GM23248 (cell line): ENCODE measurements around the gene PHKG1. TPM values are rescaled to one million over a fixed set of nuclear protein-coding genes. Genes with fewer than 3 reads are reported as not detected.

ENCODE experiments used
- DNase-seq: peaks from one replicate; pipeline ENCODE4 v3.0.0-alpha.2; 2015
- H2AFZ ChIP-seq: fragments of 200-600 bp; sonication (generic); 2 replicates; pipeline ENCODE4 v1.6.1; 2016; ENCODE audit warnings: antibody characterized with exemption
- H3F3A ChIP-seq: fragments of 200-600 bp; sonication (generic); 2 replicates; pipeline ENCODE4 v1.6.1; 2016; ENCODE audit warnings: mild to moderate bottlenecking, antibody characterized with exemption, mixed run types; ENCODE audit not compliant: insufficient read depth
- H3K27ac ChIP-seq: fragments of 200-600 bp; sonication (generic); 2 replicates; pipeline ENCODE4 v1.5.1; 2016; ENCODE audit warnings: mild to moderate bottlenecking
- H3K27me3 ChIP-seq: fragments of 200-600 bp; sonication (generic); replicated peaks from 2 replicates; pipeline ENCODE4 v1.6.1; 2016; ENCODE audit warnings: mild to moderate bottlenecking; ENCODE audit not compliant: insufficient read depth
- H3K36me3 ChIP-seq: fragments of 200-600 bp; sonication (generic); 2 replicates; pipeline ENCODE4 v1.6.1; 2016; ENCODE audit warnings: low read depth, mild to moderate bottlenecking
- H3K4me1 ChIP-seq: fragments of 200-600 bp; sonication (generic); 2 replicates; pipeline ENCODE4 v1.6.1; 2016; ENCODE audit warnings: mild to moderate bottlenecking; ENCODE audit not compliant: insufficient read depth
- H3K4me2 ChIP-seq: fragments of 200-600 bp; sonication (generic); one replicate; pipeline ENCODE4 v1.6.1; 2016; ENCODE audit warnings: mild to moderate bottlenecking; ENCODE audit not compliant: unreplicated experiment
- H3K4me3 ChIP-seq: fragments of 200-600 bp; sonication (generic); 2 replicates; pipeline ENCODE4 v1.5.1; 2016; ENCODE audit warnings: mild to moderate bottlenecking
- H3K79me2 ChIP-seq: fragments of 200-600 bp; sonication (generic); 2 replicates; pipeline ENCODE4 v1.6.1; 2016; ENCODE audit warnings: mild to moderate bottlenecking; ENCODE audit not compliant: insufficient read depth
- H3K9ac ChIP-seq: fragments of 200-600 bp; sonication (generic); 2 replicates; pipeline ENCODE4 v1.6.1; 2016; ENCODE audit warnings: mild to moderate bottlenecking
- H3K9me2 ChIP-seq: fragments of 200-600 bp; sonication (generic); 2 replicates; pipeline ENCODE4 v1.6.1; 2016; ENCODE audit warnings: mixed run types, mild to moderate bottlenecking, moderate library complexity; ENCODE audit not compliant: insufficient read depth
- H3K9me3 ChIP-seq: fragments of 200-600 bp; sonication (generic); one replicate; pipeline ENCODE4 v1.6.1; 2017; ENCODE audit warnings: low read depth
- H4K20me1 ChIP-seq: fragments of 200-600 bp; sonication (generic); 2 replicates; pipeline ENCODE4 v1.6.0; 2016; ENCODE audit not compliant: insufficient read depth
- EZH2 ChIP-seq: fragments of 200-600 bp; sonication (generic); IDR thresholded peaks from 2 replicates; pipeline ENCODE4 v1.6.1; 2018; ENCODE audit warnings: antibody characterized with exemption, mild to moderate bottlenecking; ENCODE audit not compliant: insufficient read depth, poor library complexity, severe bottlenecking
- EZH2phosphoT487 ChIP-seq: fragments of 200-600 bp; sonication (generic); IDR thresholded peaks from 2 replicates; pipeline ENCODE4 v1.6.1; 2018; ENCODE audit warnings: antibody characterized with exemption, moderate library complexity, mild to moderate bottlenecking, low read depth; ENCODE audit not compliant: insufficient read depth
- WGBS, 2 experiments: methylation state at CpG; one replicate each; pipeline ENCODE4 v1.1.6; 2015 to 2017; ENCODE audit warnings: low lambda C conversion rate in 2 of 2, low coverage in 1 of 2; ENCODE audit errors: missing lambda C conversion rate in 2 of 2; 5-methylcytosine and 5-hydroxymethylcytosine counted together
- in situ Hi-C: fragments of 300-500 bp; cut with MboI; formaldehyde crosslinking; loops from 2 replicates; pipeline ENCODE4 v1.15.0; 2020
- polyA plus RNA-seq: library from polyadenylated mRNA; unstranded; fragments of >200 nt; fragmentation: Nextera tagmentation; extraction: Ambion mirVana; gene quantifications from 2 replicates; pipeline ENCODE4 v1.2.1, GENCODE V29; 2016
- total RNA-seq: library from RNA; depleted of rRNA; stranded (reverse); fragments of >200 nt; shearing (Covaris generic); gene quantifications from 2 replicates; pipeline ENCODE4 v1.2.3, GENCODE V29; 2014

The PHKG1 gene
- total and polyA plus RNA-seq, 2 experiments from 2014 or later: 0.32 to 0.41 TPM

DNA sequence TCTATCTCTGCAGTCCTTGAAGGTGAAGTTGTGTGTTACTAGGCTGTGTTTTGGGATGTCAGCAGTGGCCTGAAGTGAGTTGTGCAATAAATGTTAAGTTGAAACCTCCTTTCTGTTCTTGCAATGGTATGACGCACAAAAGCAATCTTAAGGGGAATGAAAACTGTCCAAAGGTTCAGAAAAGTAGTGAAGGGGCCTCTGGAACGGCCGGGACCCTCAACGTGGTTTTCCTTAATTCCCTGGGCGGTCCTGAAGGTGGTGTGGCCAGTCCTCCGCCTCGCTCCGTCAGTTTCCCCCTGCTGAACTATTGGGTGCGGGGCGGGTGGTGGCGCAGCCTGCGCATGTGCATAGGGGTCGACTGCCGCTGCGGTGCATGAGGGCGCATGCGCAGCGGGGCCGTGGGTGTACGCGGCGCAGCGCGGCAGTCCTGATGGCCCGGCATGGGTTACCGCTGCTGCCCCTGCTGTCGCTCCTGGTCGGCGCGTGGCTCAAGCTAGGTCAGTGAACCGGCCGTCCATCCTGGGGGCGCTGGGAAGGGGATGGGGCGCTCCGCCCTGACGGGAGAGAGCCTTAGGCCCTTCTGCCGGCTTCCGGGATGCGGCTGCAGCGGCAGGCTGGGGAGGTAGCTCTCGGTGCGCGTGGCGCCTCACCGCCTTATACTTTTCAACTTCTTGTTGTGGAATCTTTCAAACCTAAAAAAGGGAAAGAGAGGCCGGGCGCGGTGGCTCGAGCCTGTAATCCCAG, 28.7 kb downstream of the PHKG1 start, which contains the start of gene SUMF2:
TSS of gene SUMF2 (plus strand) at position 405 of the 744 bp plus-strand sequence. CDS start at position 431, 26 bp downstream.
- TF ChIP-seq EZH2phosphoT487 (no peak), EZH2 (no peak)
- WGBS, 2 experiments: 1% methylated on average over 45 to 47 of the region's 49 CpGs

DNA sequence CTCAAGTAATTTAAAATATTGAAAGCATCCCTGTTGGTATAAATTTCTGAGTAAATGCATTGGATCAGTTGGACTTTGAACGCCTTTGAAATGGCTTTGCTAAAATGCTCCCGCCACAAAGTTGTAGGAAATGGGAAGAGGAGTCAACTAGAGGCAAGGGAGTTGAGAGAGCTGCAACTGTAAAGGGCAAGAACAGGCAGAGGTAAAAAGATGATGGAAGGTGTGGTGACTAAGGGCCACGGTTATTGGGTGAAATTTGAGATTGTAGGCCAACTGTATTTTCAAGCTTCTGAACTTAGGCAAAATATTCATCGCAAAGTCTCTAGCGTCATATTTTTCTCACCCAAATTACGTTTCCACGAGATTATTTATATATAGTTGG, 29.3 kb downstream of the PHKG1 start:
- H3K36me3 ChIP-seq: peaks cover 26% of the 10 kb centered on the region
- no peaks in the 10 kb centered on the region for H4K20me1 ChIP-seq
- peaks cover 51% of the 10 kb centered on the region for H3F3A ChIP-seq
- peak overlapping the region; percentile 88; the same call in 1 of the 2 replicates for H2AFZ ChIP-seq
- peak overlapping the region; percentile 86 for H3K27ac ChIP-seq
- TF ChIP-seq EZH2 (no peak), EZH2phosphoT487 (no peak)
- H3K4me2 ChIP-seq: peak overlapping the region; percentile 93
- no peaks in the 10 kb centered on the region for H3K9me3 ChIP-seq
- H3K4me3 ChIP-seq: peak overlapping the region; percentile 89; the same call in 1 of the 2 replicates
- DNase-seq: no peak
- no peaks in the 10 kb centered on the region for H3K9me2 ChIP-seq
- H3K4me1 ChIP-seq: peaks cover 31% of the 10 kb centered on the region
- 69 to 71% methylated on average over 7 of the region's 7 CpGs for WGBS, 2 experiments
- no peaks in the 10 kb centered on the region for H3K27me3 ChIP-seq
- in situ Hi-C loops: loop anchor here (25.0 kb wide), 1 partner anchor 1301 kb away; the partner anchor contains the start of gene SEC61G
- peak overlapping the region; percentile 91 for H3K9ac ChIP-seq
- H3K79me2 ChIP-seq: peaks cover 44% of the 10 kb centered on the region

More for the DNA sequence above, 28.7 kb downstream of the PHKG1 start, which contains the start of gene SUMF2:
- H4K20me1 ChIP-seq: no peaks in the 10 kb centered on the region
- no peaks in the 10 kb centered on the region for H3K9me3 ChIP-seq
- H2AFZ ChIP-seq: peak within 1 kb of the TSS; percentile 88
- H3K27ac ChIP-seq: peak within 1 kb of the TSS; percentile 86
- H3K4me1 ChIP-seq: peaks cover 31% of the 10 kb centered on the region
- peak within 1 kb of the TSS; percentile 91 for H3K9ac ChIP-seq
- H3K4me2 ChIP-seq: peak within 1 kb of the TSS; percentile 93
- H3K27me3 ChIP-seq: no peaks in the 10 kb centered on the region
- peak; percentile 96 for DNase-seq
- in situ Hi-C loops: loop anchor here (25.0 kb wide), 1 partner anchor 1302 kb away; the partner anchor contains the start of gene SEC61G
- H3F3A ChIP-seq: peaks cover 49% of the 10 kb centered on the region
- no peaks in the 10 kb centered on the region for H3K9me2 ChIP-seq
- peaks cover 39% of the 10 kb centered on the region for H3K79me2 ChIP-seq
- peaks cover 24% of the 10 kb centered on the region; the same call in 1 of the 2 replicates for H3K36me3 ChIP-seq
- H3K4me3 ChIP-seq: peak within 1 kb of the TSS; percentile 89

DNA sequence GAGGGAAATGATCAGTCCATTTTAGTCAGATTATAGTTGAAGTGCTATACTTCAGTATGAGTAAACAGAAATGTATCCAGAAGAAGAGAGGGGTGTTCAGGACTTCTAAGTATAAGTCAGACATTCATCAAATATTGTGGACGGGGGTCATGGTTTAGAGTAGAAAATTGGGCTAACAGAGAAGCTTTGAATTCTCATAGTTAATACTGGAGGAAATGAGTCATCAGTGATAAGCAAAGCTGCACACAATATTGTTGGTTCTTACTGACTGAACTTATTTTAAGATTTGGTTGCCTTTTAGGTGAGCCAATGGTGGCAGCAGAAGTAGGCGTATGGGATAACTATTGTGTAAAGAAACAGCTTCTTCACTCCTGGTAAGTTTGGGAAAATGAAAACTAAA, 30.4 kb downstream of the PHKG1 start:
- H3K9me3 ChIP-seq: no peaks in the 10 kb centered on the region
- 37 to 40% methylated on average over 2 of the region's 2 CpGs for WGBS, 2 experiments
- DNase-seq: peak; percentile 75
- H3K79me2 ChIP-seq: peaks cover 52% of the 10 kb centered on the region
- H3F3A ChIP-seq: peaks cover 63% of the 10 kb centered on the region
- peak overlapping the region; percentile 86 for H3K27ac ChIP-seq
- in situ Hi-C loops: loop anchor here (25.0 kb wide), 1 partner anchor 1300 kb away; the partner anchor contains the start of gene SEC61G
- H3K36me3 ChIP-seq: peaks cover 37% of the 10 kb centered on the region
- peak overlapping the region; percentile 17; the same call in 1 of the 2 replicates for H3K9ac ChIP-seq
- H3K27me3 ChIP-seq: no peaks in the 10 kb centered on the region
- H3K4me2 ChIP-seq: peak overlapping the region; percentile 62
- TF ChIP-seq EZH2: no peak
- no peak for TF ChIP-seq EZH2phosphoT487
- H3K4me1 ChIP-seq: peaks cover 31% of the 10 kb centered on the region
- H4K20me1 ChIP-seq: no peaks in the 10 kb centered on the region
- no peak overlapping the region for H3K4me3 ChIP-seq
- no peak overlapping the region for H2AFZ ChIP-seq
- H3K9me2 ChIP-seq: no peaks in the 10 kb centered on the region

DNA sequence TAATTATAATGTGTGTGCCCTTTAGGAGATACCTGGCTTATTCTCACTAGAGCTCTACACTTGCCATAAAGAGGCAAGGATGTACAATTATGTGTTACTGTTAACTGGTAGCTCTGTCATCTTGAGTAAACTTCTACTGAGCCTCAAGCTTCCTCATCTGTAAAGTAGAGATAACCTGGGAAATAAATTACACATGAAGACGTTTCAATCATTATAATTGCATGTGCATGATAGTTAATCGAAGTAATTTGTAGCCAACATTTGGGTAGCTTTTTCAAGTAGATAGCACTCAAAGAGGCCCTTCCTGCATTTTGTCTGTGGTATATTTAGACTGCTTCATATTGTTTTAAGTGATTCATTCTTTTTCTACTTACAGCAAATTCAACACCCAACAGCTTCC, 38.8 kb downstream of the PHKG1 start:
- Histone ChIP-seq H3K4me3 (no peak overlapping the region), H3K4me1 (peaks cover 8% of the 10 kb centered on the region), H3F3A (peaks cover 57% of the 10 kb centered on the region), H4K20me1 (no peaks in the 10 kb centered on the region), H3K9ac (peak overlapping the region; percentile 95; the same call in 1 of the 2 replicates), H3K36me3 (peaks cover 47% of the 10 kb centered on the region), H3K9me2 (no peaks in the 10 kb centered on the region), H3K27ac (no peak overlapping the region), H3K9me3 (no peaks in the 10 kb centered on the region), H3K27me3 (no peaks in the 10 kb centered on the region), H2AFZ (no peak overlapping the region), H3K79me2 (peaks cover 92% of the 10 kb centered on the region), H3K4me2 (peak overlapping the region; percentile 66)
- WGBS, 2 experiments: 72 to 85% methylated on average over 2 of the region's 2 CpGs
- DNase-seq: no peak
- in situ Hi-C loops: loop anchor here (25.0 kb wide), 1 partner anchor 1292 kb away; the partner anchor contains the start of gene SEC61G
- TF ChIP-seq EZH2phosphoT487: no peak
- no peak for TF ChIP-seq EZH2
